Measurements from ENCODE around the gene CCSER2. TPM values are rescaled to one million over a fixed set of nuclear protein-coding genes. Genes with fewer than 3 reads are reported as not detected.

CCSER2 gene
- total RNA-seq, 1 donor from 2014 or later = 80.2 TPM

DNA sequence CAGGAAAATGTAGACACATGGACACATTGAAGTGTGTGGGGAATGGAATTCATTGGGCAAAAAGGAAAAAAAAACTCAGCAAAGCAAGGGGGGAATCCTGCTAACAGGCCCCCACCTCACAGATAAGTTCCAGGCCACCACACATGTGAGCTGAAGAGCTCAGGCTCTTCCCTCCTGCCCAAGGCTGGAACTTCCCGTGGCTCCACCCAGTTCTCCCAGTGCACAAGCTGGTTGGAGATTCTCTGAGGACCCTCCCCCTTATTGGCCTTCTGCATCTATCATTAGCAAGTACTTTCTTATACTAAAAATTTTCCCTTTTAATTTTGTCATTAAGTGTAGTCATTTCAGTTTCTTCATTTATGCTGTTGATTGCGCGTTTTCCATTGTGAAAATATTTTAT is 190.8 kb downstream of the CCSER2 start:
- no peak overlapping the region for H3K4me3 Mint-ChIP-seq (ENCODE audit: unreplicated experiment)
- peaks cover 32% of the 10 kb centered on the region for H3K4me1 Mint-ChIP-seq (ENCODE audit: unreplicated experiment)
- H3K36me3 Mint-ChIP-seq (ENCODE audit: low read depth, unreplicated experiment) = no peaks in the 10 kb centered on the region
- no peaks in the 10 kb centered on the region for H3K27me3 Mint-ChIP-seq (ENCODE audit: unreplicated experiment)
- TF ChIP-seq, protein P1, sequence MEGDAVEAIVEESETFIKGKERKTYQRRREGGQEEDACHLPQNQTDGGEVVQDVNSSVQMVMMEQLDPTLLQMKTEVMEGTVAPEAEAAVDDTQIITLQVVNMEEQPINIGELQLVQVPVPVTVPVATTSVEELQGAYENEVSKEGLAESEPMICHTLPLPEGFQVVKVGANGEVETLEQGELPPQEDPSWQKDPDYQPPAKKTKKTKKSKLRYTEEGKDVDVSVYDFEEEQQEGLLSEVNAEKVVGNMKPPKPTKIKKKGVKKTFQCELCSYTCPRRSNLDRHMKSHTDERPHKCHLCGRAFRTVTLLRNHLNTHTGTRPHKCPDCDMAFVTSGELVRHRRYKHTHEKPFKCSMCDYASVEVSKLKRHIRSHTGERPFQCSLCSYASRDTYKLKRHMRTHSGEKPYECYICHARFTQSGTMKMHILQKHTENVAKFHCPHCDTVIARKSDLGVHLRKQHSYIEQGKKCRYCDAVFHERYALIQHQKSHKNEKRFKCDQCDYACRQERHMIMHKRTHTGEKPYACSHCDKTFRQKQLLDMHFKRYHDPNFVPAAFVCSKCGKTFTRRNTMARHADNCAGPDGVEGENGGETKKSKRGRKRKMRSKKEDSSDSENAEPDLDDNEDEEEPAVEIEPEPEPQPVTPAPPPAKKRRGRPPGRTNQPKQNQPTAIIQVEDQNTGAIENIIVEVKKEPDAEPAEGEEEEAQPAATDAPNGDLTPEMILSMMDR (IDR thresholded peaks at IDR 0.05; ENCODE audit: unreplicated experiment) = no peak
- H3K9me3 Mint-ChIP-seq (ENCODE audit: unreplicated experiment) = no peaks in the 10 kb centered on the region
- DNase-seq (ENCODE audit: low spot score) = no peak
- no peak overlapping the region for H3K27ac Mint-ChIP-seq (ENCODE audit: unreplicated experiment)

DNA sequence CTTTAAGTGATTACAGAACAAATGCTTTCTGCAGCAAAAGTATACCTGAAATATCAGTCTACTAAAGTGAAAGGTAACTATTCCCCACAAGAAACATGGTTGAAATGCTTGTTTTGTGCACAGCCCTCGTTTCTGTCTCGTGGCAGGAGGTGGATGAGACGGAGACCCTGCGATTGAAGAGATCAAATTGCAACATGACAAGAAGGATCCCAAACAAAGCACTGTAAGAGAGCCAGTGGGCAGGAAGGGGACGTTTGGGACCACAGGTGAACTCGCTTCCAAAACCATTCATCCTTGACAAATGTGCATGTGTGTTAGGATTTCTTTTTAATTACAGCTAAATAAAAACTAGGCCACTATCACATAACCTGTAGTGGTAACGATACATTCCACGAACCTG is 192.6 kb downstream of the CCSER2 start:
- Mint-ChIP-seq H3K36me3 (ENCODE audit: low read depth, unreplicated experiment) (peaks cover 12% of the 10 kb centered on the region), H3K27me3 (ENCODE audit: unreplicated experiment) (peaks cover 3% of the 10 kb centered on the region), H3K27ac (ENCODE audit: unreplicated experiment) (peak overlapping the region; percentile 45), H3K4me1 (ENCODE audit: unreplicated experiment) (peaks cover 42% of the 10 kb centered on the region), H3K9me3 (ENCODE audit: unreplicated experiment) (peaks cover 10% of the 10 kb centered on the region), H3K4me3 (ENCODE audit: unreplicated experiment) (no peak overlapping the region)
- TF ChIP-seq, protein P1 (IDR thresholded peaks at IDR 0.05; ENCODE audit: unreplicated experiment) = no peak
- DNase-seq (ENCODE audit: low spot score) = no peak

DNA sequence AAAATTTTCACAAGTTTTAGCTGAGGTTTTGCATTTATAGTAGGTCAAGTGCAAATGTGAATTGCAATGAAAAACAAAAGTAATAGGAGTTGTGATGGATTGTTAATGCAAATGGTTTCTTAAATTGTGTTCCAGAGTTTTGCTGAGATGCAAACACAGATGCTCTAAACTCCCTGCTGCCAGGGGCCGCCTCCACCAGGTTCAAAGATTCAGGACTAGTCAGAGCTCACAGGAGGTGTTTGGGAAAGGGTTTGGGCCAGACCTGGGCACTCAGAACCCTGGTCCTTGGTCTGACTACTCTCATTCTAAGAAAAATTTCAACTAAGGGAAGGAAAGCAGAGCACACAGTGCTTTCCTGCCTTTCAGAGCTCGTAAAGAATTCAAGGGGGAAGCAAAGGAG is 193.1 kb downstream of the CCSER2 start:
- DNase-seq (ENCODE audit: low spot score) = no peak
- H3K4me1 Mint-ChIP-seq (ENCODE audit: unreplicated experiment) = peaks cover 42% of the 10 kb centered on the region
- H3K36me3 Mint-ChIP-seq (ENCODE audit: low read depth, unreplicated experiment) = peaks cover 15% of the 10 kb centered on the region
- peaks cover 14% of the 10 kb centered on the region for H3K9me3 Mint-ChIP-seq (ENCODE audit: unreplicated experiment)
- H3K27ac Mint-ChIP-seq (ENCODE audit: unreplicated experiment) = no peak overlapping the region
- no peak overlapping the region for H3K4me3 Mint-ChIP-seq (ENCODE audit: unreplicated experiment)
- peaks cover 3% of the 10 kb centered on the region for H3K27me3 Mint-ChIP-seq (ENCODE audit: unreplicated experiment)
- TF ChIP-seq, protein P1 (IDR thresholded peaks at IDR 0.05; ENCODE audit: unreplicated experiment) = no peak

DNA sequence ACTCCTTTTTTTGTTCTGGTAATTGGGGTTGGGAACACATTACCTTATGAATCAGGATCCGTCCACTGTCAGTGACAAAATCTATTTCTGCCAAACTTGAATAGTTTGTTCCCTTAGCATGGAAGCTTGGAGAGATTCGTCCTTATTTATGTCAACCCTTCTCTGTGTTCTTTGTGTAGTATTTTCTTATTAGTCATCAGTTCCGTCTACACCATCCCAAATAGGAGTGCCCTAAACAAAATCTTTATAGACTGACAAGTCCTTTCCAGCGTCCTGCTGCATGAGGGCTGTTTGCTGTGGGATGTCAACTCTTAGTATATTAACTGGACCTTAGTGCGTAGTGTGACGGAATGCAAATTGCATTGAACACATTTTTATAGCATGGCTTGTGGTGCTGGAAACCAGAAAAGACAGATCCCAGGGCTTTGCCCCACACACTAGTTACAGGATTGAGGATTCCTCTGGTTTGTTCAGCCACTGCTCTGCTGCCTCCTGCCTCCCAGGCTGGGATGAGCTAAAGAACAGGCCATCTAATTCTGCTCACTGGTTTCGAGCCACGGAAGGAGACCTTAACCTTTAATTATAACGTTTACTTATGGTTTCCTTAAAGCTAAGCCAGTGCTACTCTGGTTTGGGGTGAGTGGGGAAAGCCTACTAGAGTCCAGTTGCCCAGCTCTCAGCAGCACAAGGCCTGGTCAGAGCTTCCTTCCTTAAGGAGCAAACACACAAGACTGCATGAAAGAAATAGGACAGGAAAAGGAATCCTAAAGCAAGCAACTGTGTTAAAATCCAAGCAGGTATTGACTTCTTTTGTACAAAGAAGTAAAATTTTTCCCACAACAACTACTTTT is 194.4 kb downstream of the CCSER2 start:
- TF ChIP-seq, protein P1 (IDR thresholded peaks at IDR 0.05; ENCODE audit: unreplicated experiment) = no peak
- peaks cover 19% of the 10 kb centered on the region for H3K9me3 Mint-ChIP-seq (ENCODE audit: unreplicated experiment)
- no peak for DNase-seq (ENCODE audit: low spot score)
- no peak overlapping the region for H3K4me3 Mint-ChIP-seq (ENCODE audit: unreplicated experiment)
- peaks cover 16% of the 10 kb centered on the region for H3K36me3 Mint-ChIP-seq (ENCODE audit: low read depth, unreplicated experiment)
- peaks cover 44% of the 10 kb centered on the region for H3K4me1 Mint-ChIP-seq (ENCODE audit: unreplicated experiment)
- peaks cover 4% of the 10 kb centered on the region for H3K27me3 Mint-ChIP-seq (ENCODE audit: unreplicated experiment)
- peak overlapping the region; percentile 81 for H3K27ac Mint-ChIP-seq (ENCODE audit: unreplicated experiment)

DNA sequence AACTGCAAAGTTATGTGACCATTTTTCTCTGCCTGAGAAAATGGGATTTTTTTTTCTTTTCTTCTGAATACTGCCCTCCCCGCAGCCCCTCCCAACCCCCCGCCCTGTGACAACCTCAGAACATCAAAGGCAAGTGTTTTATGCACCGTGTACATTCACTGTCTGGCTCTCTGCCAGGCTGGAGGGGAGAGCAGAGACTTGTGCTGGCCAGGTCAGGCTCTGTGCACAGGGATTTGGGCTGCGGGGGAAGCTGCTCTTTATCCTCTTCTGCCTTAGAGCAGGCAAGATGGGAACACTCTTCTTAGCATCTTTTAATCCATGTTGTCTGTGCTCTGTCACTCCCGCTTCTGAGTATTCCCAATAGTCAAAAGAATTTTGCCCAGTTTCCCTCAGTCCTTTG is 195.1 kb downstream of the CCSER2 start:
- H3K36me3 Mint-ChIP-seq (ENCODE audit: low read depth, unreplicated experiment) = peaks cover 19% of the 10 kb centered on the region
- H3K4me3 Mint-ChIP-seq (ENCODE audit: unreplicated experiment) = no peak overlapping the region
- H3K27ac Mint-ChIP-seq (ENCODE audit: unreplicated experiment) = peak overlapping the region; percentile 81
- DNase-seq (ENCODE audit: low spot score) = no peak
- peaks cover 19% of the 10 kb centered on the region for H3K9me3 Mint-ChIP-seq (ENCODE audit: unreplicated experiment)
- TF ChIP-seq, protein P1 (IDR thresholded peaks at IDR 0.05; ENCODE audit: unreplicated experiment) = no peak
- peaks cover 4% of the 10 kb centered on the region for H3K27me3 Mint-ChIP-seq (ENCODE audit: unreplicated experiment)
- peaks cover 46% of the 10 kb centered on the region for H3K4me1 Mint-ChIP-seq (ENCODE audit: unreplicated experiment)
